C4-2B (cell line): Measurements from ENCODE around the gene TENM4.

Experiments used
- H3K27ac ChIP-seq: fragments of 450-650 bp; 2 replicates; pipeline ENCODE4 v1.5.1; 2017
- ZFX ChIP-seq: fragments of 450-650 bp; IDR thresholded peaks from 2 replicates; pipeline ENCODE4 v1.6.1; 2017
- TF ChIP-seq, protein P1 (sequence below): fragments of 450-650 bp; conservative IDR thresholded peaks from 2 replicates; pipeline ENCODE4 v1.5.1; 2017; ENCODE audit warnings: mild to moderate bottlenecking

TENM4 gene

DNA sequence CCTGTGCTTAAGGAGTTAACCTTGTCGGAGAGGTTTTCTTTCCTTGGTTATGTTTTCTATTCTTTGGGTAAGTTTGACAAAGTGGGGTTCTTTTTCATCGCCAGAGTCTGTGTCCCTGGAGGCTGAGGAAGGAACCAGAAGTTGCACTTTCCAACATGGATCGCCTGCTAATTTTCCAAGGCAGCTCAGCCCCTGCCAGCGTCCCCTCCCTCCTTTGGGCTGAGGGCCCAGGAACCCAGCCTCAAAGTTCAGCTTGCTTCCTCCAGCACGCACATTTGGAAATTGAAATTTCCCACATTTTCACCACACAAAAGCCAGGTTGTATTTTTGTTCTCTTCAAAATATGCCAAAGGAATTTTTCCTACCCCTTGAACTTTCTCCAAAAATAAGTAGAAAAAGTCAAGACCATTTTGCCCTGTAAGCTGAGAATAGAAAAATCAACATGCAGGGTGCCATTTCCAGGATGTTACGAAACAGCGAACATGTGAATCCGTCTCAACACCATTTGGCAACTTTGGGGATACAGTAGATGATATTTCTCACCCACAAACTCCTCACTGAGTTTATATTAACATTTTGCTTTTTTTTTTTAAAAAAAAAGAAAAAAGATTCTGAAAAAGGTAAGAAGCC is 343.5 kb downstream of the TENM4 start:
- no peak overlapping the region for H3K27ac ChIP-seq
- no peak for TF ChIP-seq ZFX
- TF ChIP-seq, protein P1, sequence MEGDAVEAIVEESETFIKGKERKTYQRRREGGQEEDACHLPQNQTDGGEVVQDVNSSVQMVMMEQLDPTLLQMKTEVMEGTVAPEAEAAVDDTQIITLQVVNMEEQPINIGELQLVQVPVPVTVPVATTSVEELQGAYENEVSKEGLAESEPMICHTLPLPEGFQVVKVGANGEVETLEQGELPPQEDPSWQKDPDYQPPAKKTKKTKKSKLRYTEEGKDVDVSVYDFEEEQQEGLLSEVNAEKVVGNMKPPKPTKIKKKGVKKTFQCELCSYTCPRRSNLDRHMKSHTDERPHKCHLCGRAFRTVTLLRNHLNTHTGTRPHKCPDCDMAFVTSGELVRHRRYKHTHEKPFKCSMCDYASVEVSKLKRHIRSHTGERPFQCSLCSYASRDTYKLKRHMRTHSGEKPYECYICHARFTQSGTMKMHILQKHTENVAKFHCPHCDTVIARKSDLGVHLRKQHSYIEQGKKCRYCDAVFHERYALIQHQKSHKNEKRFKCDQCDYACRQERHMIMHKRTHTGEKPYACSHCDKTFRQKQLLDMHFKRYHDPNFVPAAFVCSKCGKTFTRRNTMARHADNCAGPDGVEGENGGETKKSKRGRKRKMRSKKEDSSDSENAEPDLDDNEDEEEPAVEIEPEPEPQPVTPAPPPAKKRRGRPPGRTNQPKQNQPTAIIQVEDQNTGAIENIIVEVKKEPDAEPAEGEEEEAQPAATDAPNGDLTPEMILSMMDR = no peak

DNA sequence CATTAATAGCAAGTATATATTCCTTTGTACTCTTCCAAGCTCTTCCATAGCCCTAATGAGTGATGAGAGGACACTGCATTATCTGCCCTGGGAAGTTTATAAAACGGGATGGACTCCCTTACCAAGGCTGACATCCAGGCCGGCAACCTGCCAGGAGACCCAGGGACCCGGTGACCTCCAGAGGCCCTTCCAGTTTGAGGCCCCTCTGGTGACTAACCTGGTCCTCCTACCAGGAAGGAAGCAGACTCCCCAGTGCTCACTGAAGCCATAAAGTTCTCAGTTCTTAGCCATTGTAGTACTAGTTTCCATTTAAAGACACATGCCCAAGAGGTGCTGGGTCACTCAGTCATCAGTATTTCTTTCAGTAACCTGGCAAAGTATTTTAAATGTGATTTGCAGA is 345.4 kb downstream of the TENM4 start:
- TF ChIP-seq, protein P1 = no peak
- no peak for TF ChIP-seq ZFX
- no peak overlapping the region for H3K27ac ChIP-seq

DNA sequence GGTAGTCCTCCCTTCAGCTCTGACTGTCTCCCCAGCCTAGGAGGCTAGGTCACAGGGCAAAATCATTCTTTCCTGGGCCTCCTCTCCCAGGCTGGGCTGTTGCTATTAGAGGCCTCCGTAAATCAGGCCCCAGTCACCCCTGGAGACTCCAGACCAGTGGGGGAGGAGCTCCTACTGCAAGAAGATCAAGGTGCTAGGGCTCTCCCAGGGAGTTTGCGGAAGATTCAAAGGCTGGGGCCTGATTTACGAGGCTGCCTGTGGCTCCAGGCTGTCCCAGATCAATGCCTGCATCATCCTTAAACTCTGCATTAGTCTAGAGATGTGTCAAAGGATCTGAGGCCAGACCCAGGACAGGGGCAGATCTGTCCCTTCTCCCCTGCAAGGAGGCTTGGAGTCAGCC is 346.2 kb downstream of the TENM4 start:
- TF ChIP-seq, protein P1 = no peak
- TF ChIP-seq ZFX = no peak
- no peak overlapping the region for H3K27ac ChIP-seq

DNA sequence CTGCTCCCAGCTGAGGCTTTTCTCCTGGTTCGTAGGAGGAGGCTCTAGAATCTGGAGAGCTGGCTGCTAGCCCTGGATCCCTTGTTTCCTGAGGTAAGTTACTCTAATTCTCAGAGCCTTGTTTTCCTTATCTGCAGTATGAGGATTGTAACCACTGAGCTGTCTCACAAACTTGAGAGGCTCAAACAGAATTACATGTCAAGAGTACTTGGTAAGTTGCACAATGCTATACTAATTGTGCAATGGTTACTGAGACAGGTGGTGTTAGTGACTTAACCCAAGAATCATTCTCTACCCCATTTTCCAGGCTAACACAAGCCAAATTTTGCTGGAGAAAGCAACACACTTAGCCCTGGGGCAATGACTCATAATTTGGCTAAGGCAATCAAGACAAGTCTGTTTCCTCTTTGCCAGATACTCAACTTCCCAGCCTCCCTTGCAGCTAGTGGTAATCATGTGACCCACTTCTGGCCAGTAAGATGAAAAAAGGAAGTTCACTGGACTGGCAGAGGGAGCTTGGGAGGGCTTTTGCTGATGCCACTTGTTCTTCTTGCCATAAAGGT is 348.0 kb downstream of the TENM4 start:
- TF ChIP-seq, protein P1 = no peak
- no peak for TF ChIP-seq ZFX
- no peak overlapping the region for H3K27ac ChIP-seq

DNA sequence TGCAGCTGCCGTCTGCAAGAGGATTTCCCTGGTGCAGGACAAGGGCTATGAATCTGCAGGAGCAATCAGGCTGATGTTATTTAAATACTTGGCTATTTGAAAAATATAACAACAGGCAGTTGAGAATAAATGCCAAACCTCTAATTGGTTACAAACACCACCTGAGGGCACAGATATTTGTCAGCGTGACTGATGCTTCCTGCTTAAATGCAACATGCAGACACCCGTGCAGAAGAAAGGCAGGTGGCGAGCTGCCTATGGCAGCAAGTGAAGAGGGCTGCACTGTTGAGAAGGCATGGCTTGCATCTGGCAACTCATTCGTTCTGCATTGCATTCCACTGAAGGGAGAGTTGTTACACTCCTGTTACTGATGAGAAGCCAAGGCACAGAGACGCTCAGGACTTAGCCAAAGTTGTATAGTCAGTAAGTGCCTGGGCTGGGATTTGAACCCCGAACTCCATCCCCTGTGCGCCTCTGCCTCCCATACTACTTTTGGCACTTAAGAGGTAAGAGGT is 350.6 kb downstream of the TENM4 start:
- TF ChIP-seq ZFX = no peak
- TF ChIP-seq, protein P1 = no peak
- no peak overlapping the region for H3K27ac ChIP-seq

DNA sequence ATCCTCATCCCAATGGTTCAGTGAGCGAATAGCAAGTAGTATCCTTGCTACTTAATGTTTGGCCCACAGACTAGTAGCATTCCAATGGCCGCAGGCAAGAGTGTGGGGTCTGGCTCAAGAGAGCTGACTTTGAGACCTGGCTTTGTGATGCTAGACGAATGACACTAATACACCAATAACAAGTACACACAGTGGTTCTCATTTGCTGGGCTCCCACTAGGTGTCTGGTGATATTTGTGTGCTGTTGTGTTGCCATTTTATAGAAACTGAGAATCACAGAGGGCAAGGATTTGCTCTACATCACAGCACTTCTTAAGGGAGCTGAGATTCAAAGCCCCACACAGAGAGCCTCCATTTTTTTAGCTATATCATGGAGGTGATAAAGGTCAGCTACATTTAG is 351.2 kb downstream of the TENM4 start:
- H3K27ac ChIP-seq = no peak overlapping the region
- TF ChIP-seq, protein P1 = no peak
- no peak for TF ChIP-seq ZFX

DNA sequence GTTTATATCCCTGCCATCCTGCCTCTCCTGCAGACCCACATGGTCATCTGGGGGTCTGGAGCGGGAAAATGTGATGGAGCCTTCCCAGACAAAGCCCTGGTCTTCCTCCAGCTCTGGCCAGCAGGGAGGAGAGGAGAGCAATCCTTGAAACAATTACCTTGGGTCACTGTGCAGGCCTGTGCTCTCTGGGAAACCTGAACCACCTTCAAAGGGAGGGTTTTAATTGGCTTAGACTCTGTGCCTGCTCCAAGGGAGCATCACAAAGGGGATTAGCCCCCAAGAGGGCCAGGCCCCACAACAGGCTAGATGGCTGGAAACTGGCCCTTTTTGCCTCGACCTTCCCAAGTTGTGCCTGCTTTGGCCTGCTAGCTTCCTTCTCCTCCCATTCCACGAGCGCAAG is 351.9 kb downstream of the TENM4 start:
- no peak overlapping the region for H3K27ac ChIP-seq
- TF ChIP-seq ZFX = no peak
- TF ChIP-seq, protein P1 = no peak
